ENCODE results near the gene ADAMTS18. TPM values are rescaled to one million over a fixed set of nuclear protein-coding genes. Genes with fewer than 3 reads are reported as not detected.

ADAMTS18 gene
- total RNA-seq, 1 experiment from 2014 or later: not detected

GRCh38 chr16:77396461-77396860, 38.4 kb downstream of the ADAMTS18 start:
- Histone ChIP-seq H3K9ac (ENCODE audit: low read length) (no peak overlapping the region), H3K27me3 (ENCODE audit: insufficient read depth, low read length) (peaks cover 38% of the 10 kb centered on the region), H3K36me3 (ENCODE audit: control insufficient read depth in 1 of 2, insufficient read depth in 2 of 2, low read length in 2 of 2) (no peaks in the 10 kb centered on the region), H3K9me2 (ENCODE audit: insufficient read depth) (no peaks in the 10 kb centered on the region), H3K9me3 (ENCODE audit: control insufficient read depth in 1 of 2, insufficient read depth in 1 of 2, low read depth in 1 of 2, low read length in 2 of 2) (no peaks in the 10 kb centered on the region), H3K4me1 (ENCODE audit: control insufficient read depth in 1 of 2, insufficient read depth in 2 of 2, low read length in 2 of 2) (no peaks in the 10 kb centered on the region), H3K4me2 (ENCODE audit: low read length) (no peak overlapping the region), H4K20me1 (ENCODE audit: insufficient read depth) (no peaks in the 10 kb centered on the region), H3K27ac (ENCODE audit: low read depth, low read length) (no peak overlapping the region), H3K4me3 (replicated peaks in 1 of 2; ENCODE audit: low read depth in 1 of 2, low read length in 2 of 2) (no peak overlapping the region), H3K79me2 (ENCODE audit: insufficient read depth, low read length) (no peaks in the 10 kb centered on the region), H2AFZ (ENCODE audit: low read depth, low read length, poor library complexity, severe bottlenecking) (no peak overlapping the region)
- ChIA-PET CTCF (no interaction called here), POLR2A (no interaction called here), RAD21 (ENCODE audit: low non-redundant PET in 1 of 2, low total read pairs in 2 of 2, uncharacterized antibody in 2 of 2, unreplicated experiment in 2 of 2) (no interaction called here)
- DNase-seq (ENCODE audit: low read depth, low spot score) (no peak), ATAC-seq (no peak)
- TF ChIP-seq EZH2phosphoT487 (IDR thresholded peaks at IDR 0.05; ENCODE audit: borderline replicate concordance): no peak
- intact Hi-C loops (cut with micrococcal nuclease): no loop called here
- BruUV-seq (replicated peaks): no TSS peak

- Histone ChIP-seq H3K4me3 (replicated peaks in 1 of 2; ENCODE audit: low read depth in 1 of 2, low read length in 2 of 2) (no peak overlapping the region), H3K4me1 (ENCODE audit: control insufficient read depth in 1 of 2, insufficient read depth in 2 of 2, low read length in 2 of 2) (no peaks in the 10 kb centered on the region), H2AFZ (ENCODE audit: low read depth, low read length, poor library complexity, severe bottlenecking) (no peak overlapping the region), H3K9me3 (ENCODE audit: control insufficient read depth in 1 of 2, insufficient read depth in 1 of 2, low read depth in 1 of 2, low read length in 2 of 2) (no peaks in the 10 kb centered on the region), H4K20me1 (ENCODE audit: insufficient read depth) (no peaks in the 10 kb centered on the region), H3K79me2 (ENCODE audit: insufficient read depth, low read length) (no peaks in the 10 kb centered on the region), H3K27ac (ENCODE audit: low read depth, low read length) (no peak overlapping the region), H3K27me3 (ENCODE audit: insufficient read depth, low read length) (peaks cover 35% of the 10 kb centered on the region), H3K9me2 (ENCODE audit: insufficient read depth) (no peaks in the 10 kb centered on the region), H3K9ac (ENCODE audit: low read length) (no peak overlapping the region), H3K4me2 (ENCODE audit: low read length) (no peak overlapping the region), H3K36me3 (ENCODE audit: control insufficient read depth in 1 of 2, insufficient read depth in 2 of 2, low read length in 2 of 2) (no peaks in the 10 kb centered on the region)
- no TSS peak for BruUV-seq (replicated peaks)
- ChIA-PET CTCF (no interaction called here), RAD21 (ENCODE audit: low non-redundant PET in 1 of 2, low total read pairs in 2 of 2, uncharacterized antibody in 2 of 2, unreplicated experiment in 2 of 2) (no interaction called here), POLR2A (no interaction called here)
- intact Hi-C loops (cut with micrococcal nuclease): no loop called here
- ATAC-seq (no peak), DNase-seq (ENCODE audit: low read depth, low spot score) (no peak)
- TF ChIP-seq CTCF (IDR thresholded peaks at IDR 0.05 in 2 of 3, conservative IDR thresholded peaks at IDR 0.05 in 1 of 3; ENCODE audit: borderline replicate concordance in 1 of 3, insufficient read depth in 1 of 3, low read depth in 2 of 3, low read length in 2 of 3): no peak
- TF ChIP-seq MAX (IDR thresholded peaks at IDR 0.05): no peak
Observed at GRCh38 chr16:77394699-77395098, 40.1 kb downstream of the ADAMTS18 start.
